Measurements from ENCODE around the gene MTHFD2L. TPM values are rescaled to one million over a fixed set of nuclear protein-coding genes. Genes with fewer than 3 reads are reported as not detected.

The MTHFD2L gene
- total RNA-seq, 1 experiment from 2014 or later, result 11.6 TPM

DNA sequence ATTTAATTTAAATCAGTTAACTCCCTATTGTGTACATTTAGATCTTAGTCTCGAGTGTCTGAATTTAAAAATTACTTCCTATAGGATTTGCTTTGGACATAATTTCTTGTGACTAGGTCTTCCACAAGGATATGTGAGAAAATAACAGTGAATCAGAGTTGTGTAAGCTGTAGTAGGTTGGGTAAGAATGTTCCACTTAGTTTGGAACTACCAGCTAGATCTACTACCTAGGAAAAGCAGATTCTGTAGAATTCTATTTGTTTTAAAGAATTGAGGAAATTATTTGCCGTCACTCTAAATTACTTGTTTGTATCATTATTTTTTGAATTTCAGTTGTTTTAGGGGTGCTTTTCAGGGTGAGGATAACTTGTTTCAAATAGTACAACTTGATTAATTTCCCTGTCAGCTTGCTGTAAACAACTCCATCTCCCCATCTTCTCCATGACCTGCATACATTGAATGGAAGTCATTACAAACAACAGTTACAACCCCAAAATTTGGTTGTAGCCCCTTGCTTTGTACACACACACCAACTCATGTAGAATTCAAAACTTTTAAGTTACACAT is 1.3 kb downstream of the MTHFD2L start:
- Histone ChIP-seq H3K14ac (ENCODE audit: insufficient read depth, low read length) (no peak overlapping the region), H2BK15ac (ENCODE audit: low read depth, low read length) (no peak overlapping the region), H2BK120ac (ENCODE audit: low read depth, low read length, poor library complexity, severe bottlenecking) (no peak overlapping the region), H4K91ac (ENCODE audit: insufficient read length, low read depth, low read length) (no peak overlapping the region), H3K27ac (ENCODE audit: insufficient read length, low read depth, low read length) (no peak overlapping the region), H3K56ac (ENCODE audit: insufficient read length, low read depth, low read length) (no peak overlapping the region), H4K8ac (replicated peaks; ENCODE audit: insufficient read length, low read depth, low read length) (no peak overlapping the region), H3K23me2 (ENCODE audit: insufficient read length, low read depth, low read length, poor library complexity, severe bottlenecking) (peaks cover 5% of the 10 kb centered on the region), H3K79me1 (ENCODE audit: insufficient read depth, low read depth, low read length, poor library complexity, severe bottlenecking) (no peaks in the 10 kb centered on the region), H3K4ac (ENCODE audit: low read depth, low read length) (no peak overlapping the region), H3K9ac (ENCODE audit: extremely low read depth, insufficient read length, low read length) (peak overlapping the region; percentile 91), H3K18ac (ENCODE audit: insufficient read length, low read depth, low read length) (no peak overlapping the region), H3K4me1 (ENCODE audit: insufficient read depth, low read length) (no peaks in the 10 kb centered on the region), H3K9me3 (ENCODE audit: control insufficient read depth, low read depth, low read length) (no peaks in the 10 kb centered on the region), H4K20me1 (ENCODE audit: control insufficient read depth, insufficient read depth, insufficient read length) (no peaks in the 10 kb centered on the region), H4K5ac (ENCODE audit: insufficient read length, low read depth, low read length) (no peak overlapping the region), H3K23ac (ENCODE audit: insufficient read length, low read depth, low read length) (no peak overlapping the region), H2BK5ac (ENCODE audit: insufficient read length, low read length) (no peak overlapping the region), H2AK5ac (ENCODE audit: insufficient read length, low read length) (no peak overlapping the region), H3K79me2 (ENCODE audit: insufficient read depth, low read length) (peaks cover 13% of the 10 kb centered on the region; the same call in 1 of the 2 replicates), H3T11ph (ENCODE audit: low read length) (no peak overlapping the region), H2BK12ac (ENCODE audit: insufficient read length, low read depth, low read length) (no peak overlapping the region), H2AFZ (ENCODE audit: low read length) (no peak overlapping the region), H2BK20ac (ENCODE audit: low read depth, low read length, poor library complexity, severe bottlenecking) (no peak overlapping the region), H3K27me3 (ENCODE audit: insufficient read depth, low read length) (no peaks in the 10 kb centered on the region), H3K4me2 (ENCODE audit: insufficient read depth, insufficient read length, low read length) (peak overlapping the region; percentile 84)
- H3K27ac Mint-ChIP-seq, result no peak overlapping the region
- peaks cover 27 to 34% of the 10 kb centered on the region in 2 experiments for H3K4me1 Mint-ChIP-seq
- H3K36me3 Mint-ChIP-seq (ENCODE audit: insufficient read depth in 1 of 3, low read depth in 3 of 3), result peaks cover 5 to 30% (median 20%) of the 10 kb centered on the region in 3 experiments; a peak in 6 of 7 replicates
- H3K4me3 Mint-ChIP-seq, result peak overlapping the region; percentile 85 to 90
- TF ChIP-seq, protein P1, sequence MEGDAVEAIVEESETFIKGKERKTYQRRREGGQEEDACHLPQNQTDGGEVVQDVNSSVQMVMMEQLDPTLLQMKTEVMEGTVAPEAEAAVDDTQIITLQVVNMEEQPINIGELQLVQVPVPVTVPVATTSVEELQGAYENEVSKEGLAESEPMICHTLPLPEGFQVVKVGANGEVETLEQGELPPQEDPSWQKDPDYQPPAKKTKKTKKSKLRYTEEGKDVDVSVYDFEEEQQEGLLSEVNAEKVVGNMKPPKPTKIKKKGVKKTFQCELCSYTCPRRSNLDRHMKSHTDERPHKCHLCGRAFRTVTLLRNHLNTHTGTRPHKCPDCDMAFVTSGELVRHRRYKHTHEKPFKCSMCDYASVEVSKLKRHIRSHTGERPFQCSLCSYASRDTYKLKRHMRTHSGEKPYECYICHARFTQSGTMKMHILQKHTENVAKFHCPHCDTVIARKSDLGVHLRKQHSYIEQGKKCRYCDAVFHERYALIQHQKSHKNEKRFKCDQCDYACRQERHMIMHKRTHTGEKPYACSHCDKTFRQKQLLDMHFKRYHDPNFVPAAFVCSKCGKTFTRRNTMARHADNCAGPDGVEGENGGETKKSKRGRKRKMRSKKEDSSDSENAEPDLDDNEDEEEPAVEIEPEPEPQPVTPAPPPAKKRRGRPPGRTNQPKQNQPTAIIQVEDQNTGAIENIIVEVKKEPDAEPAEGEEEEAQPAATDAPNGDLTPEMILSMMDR (conservative IDR thresholded peaks at IDR 0.05), result no peak
- DNase-seq, result no peak
- no peaks in the 10 kb centered on the region for H3K9me3 Mint-ChIP-seq
- no peaks in the 10 kb centered on the region for H3K27me3 Mint-ChIP-seq (ENCODE audit: low read depth)
- no CpG with 5 or more reads among the region's 2 CpGs for WGBS (ENCODE audit: extremely low coverage, insufficient read length, low lambda C conversion rate)

Data from H9 (cell line).